ENCODE results near the gene ELF1. TPM values are rescaled to one million over a fixed set of nuclear protein-coding genes. Genes with fewer than 3 reads are reported as not detected.

The ELF1 gene
- total RNA-seq, 1 donor from 2014 or later, result 136 TPM

- TF ChIP-seq, protein P1, sequence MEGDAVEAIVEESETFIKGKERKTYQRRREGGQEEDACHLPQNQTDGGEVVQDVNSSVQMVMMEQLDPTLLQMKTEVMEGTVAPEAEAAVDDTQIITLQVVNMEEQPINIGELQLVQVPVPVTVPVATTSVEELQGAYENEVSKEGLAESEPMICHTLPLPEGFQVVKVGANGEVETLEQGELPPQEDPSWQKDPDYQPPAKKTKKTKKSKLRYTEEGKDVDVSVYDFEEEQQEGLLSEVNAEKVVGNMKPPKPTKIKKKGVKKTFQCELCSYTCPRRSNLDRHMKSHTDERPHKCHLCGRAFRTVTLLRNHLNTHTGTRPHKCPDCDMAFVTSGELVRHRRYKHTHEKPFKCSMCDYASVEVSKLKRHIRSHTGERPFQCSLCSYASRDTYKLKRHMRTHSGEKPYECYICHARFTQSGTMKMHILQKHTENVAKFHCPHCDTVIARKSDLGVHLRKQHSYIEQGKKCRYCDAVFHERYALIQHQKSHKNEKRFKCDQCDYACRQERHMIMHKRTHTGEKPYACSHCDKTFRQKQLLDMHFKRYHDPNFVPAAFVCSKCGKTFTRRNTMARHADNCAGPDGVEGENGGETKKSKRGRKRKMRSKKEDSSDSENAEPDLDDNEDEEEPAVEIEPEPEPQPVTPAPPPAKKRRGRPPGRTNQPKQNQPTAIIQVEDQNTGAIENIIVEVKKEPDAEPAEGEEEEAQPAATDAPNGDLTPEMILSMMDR (IDR thresholded peaks at IDR 0.05), result peak; percentile 76
- Mint-ChIP-seq H3K4me1 (peaks cover 58% of the 10 kb centered on the region), H3K4me3 (peak overlapping the region; percentile 68), H3K27me3 (no peaks in the 10 kb centered on the region), H3K36me3 (ENCODE audit: low read depth) (no peaks in the 10 kb centered on the region), H3K9me3 (no peaks in the 10 kb centered on the region), H3K27ac (peak overlapping the region; percentile 80)
- peak; percentile 33 for ATAC-seq (ENCODE audit: low read depth)
- intact Hi-C loops (cut with micrococcal nuclease), result loop anchor here (1.0 kb wide), 1 partner anchor 168 kb away; no protein-coding TSS in a partner anchor
- ChIA-PET CTCF (interaction anchor here (0.6 to 3.1 kb wide), 23 partner anchors 18 to 169 kb away, joined by 3 to 36 read pairs (median 5); no protein-coding TSS in a partner anchor), POLR2A (interaction anchor here (0.9 to 3.8 kb wide), 6 partner anchors 33 to 133 kb away, joined by 3 to 25 read pairs (median 4); partner anchors contain the start of gene ELF1)
- no peak for DNase-seq
These were observed 35.2 kb upstream of the ELF1 start for GRCh38 chr13:41054212-41054877.

- Mint-ChIP-seq H3K36me3 (ENCODE audit: low read depth) (no peaks in the 10 kb centered on the region), H3K27ac (peak overlapping the region; percentile 80), H3K4me1 (peaks cover 56% of the 10 kb centered on the region), H3K27me3 (no peaks in the 10 kb centered on the region), H3K4me3 (peak overlapping the region; percentile 68), H3K9me3 (no peaks in the 10 kb centered on the region)
- intact Hi-C loops (cut with micrococcal nuclease), result loop anchor here (1.0 to 2.0 kb wide), 4 partner anchors 8 to 79 kb away; partner anchors contain the start of genes ELF1 and WBP4
- ChIA-PET CTCF (interaction anchor here (0.7 to 3.1 kb wide), 17 partner anchors 19 to 170 kb away, joined by 3 to 36 read pairs (median 6); partner anchors contain the start of gene ELF1), POLR2A (interaction anchor here (0.6 to 3.8 kb wide), 10 partner anchors 32 to 132 kb away, joined by 3 to 25 read pairs (median 4); partner anchors contain the start of gene ELF1)
- DNase-seq, result no peak
- peak; percentile 92 for ATAC-seq (ENCODE audit: low read depth)
- TF ChIP-seq, protein P1 (IDR thresholded peaks at IDR 0.05), result no peak
These were observed 34.3 kb upstream of the ELF1 start for GRCh38 chr13:41053384-41053826.

GRCh38 chr13:41052441-41052840 lies 33.3 kb upstream of the ELF1 start:
- TF ChIP-seq, protein P1 (IDR thresholded peaks at IDR 0.05), result no peak
- Mint-ChIP-seq H3K4me1 (peaks cover 52% of the 10 kb centered on the region), H3K27ac (no peak overlapping the region), H3K27me3 (no peaks in the 10 kb centered on the region), H3K4me3 (no peak overlapping the region), H3K36me3 (ENCODE audit: low read depth) (no peaks in the 10 kb centered on the region), H3K9me3 (no peaks in the 10 kb centered on the region)
- POLR2A ChIA-PET, result interaction anchor here (0.7 to 3.8 kb wide), 4 partner anchors 34 to 133 kb away, joined by 3 to 25 read pairs (median 6); partner anchors contain the start of gene ELF1
- ATAC-seq (ENCODE audit: low read depth) (no peak), DNase-seq (no peak)
- CTCF ChIA-PET, result no interaction called here
- intact Hi-C loops (cut with micrococcal nuclease), result loop anchor here (2.0 kb wide), 1 partner anchor 18 kb away; no protein-coding TSS in a partner anchor

DNA sequence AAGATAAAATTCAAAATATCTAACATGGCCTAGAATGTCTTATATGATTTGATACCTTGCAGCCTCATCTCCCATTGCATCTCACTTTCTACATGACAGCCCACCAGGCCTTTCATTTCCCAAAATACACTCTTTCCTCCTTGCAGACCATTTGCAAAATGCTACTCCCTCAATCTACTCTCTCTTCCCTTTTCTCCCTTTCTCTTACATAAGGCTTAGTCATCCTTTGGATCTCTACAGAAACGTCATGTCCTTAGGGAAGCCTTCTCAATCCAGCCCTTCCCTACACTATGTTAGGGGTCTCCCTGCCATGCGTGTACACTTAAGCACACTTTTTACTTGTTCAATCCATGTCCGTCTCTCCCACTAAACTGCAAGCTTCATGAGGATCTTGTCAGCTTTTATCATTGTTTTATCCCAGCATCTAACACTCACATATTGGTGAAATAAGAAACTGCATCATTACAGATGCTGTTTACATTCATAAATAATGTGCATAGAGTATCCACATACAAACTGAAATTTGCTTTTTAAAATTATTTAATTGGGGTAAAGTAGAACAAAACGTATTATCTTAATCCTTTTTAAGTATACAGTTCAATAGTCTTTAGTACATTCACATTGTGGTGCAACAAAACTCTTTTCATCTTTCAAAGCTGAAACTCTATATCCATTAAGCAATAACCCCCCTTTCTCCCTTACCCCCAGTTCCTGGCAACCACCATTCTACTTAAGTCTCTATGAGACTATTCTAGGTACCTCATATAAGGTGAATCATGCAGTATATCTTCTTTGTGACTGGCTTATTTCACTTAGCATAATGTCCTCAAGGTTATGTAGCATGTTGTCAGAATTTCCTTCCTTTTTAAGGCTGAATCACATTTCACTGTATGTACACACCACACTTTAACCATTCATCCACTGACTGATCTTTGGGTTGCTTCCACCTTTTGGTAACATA lies 30.6 kb upstream of the ELF1 start:
- intact Hi-C loops (cut with micrococcal nuclease), result no loop called here
- ChIA-PET POLR2A (interaction anchor here (0.6 kb wide), 1 partner anchor 32 kb away, joined by 3 read pairs; no protein-coding TSS in a partner anchor), CTCF (interaction anchor here (2.0 kb wide), 1 partner anchor 75 kb away, joined by 5 read pairs; no protein-coding TSS in a partner anchor)
- Mint-ChIP-seq H3K9me3 (no peaks in the 10 kb centered on the region), H3K4me3 (no peak overlapping the region), H3K4me1 (peaks cover 42% of the 10 kb centered on the region), H3K36me3 (ENCODE audit: low read depth) (no peaks in the 10 kb centered on the region), H3K27ac (peak overlapping the region; percentile 2), H3K27me3 (no peaks in the 10 kb centered on the region)
- TF ChIP-seq, protein P1 (IDR thresholded peaks at IDR 0.05), result no peak
- ATAC-seq (ENCODE audit: low read depth) (no peak), DNase-seq (no peak)

Data from activated B cell treated with CpG ODN at 0.5 μM for 24 hours (primary cell).